NCI-H524 (cell line): ENCODE measurements around the gene IGLON5.

Experiments
- DNase-seq, 2 experiments: peaks; one replicate each; lab custom pipeline; 2025; lab: John Stamatoyannopoulos, UW

IGLON5 gene

DNA sequence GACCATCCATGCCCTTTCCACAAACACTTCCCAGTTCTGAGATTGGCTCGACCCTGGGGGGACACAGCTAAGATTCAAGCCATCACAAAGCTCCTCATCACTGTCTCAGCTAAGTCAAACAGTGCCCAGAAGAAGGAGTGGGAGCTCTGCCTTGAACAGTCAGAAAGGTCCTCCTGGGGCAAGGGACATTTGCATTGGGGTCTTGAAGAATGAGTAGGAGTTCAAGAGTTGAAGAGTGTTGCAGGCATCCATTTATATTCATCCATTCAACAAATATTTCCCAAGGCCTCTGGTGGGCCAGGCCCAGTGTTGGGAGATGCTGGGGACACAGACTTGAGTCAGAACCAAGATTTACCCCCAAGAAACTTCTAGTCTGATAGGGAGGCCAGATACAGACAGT, 6.5 kb downstream of the IGLON5 start:
- DNase-seq, result no peak

DNA sequence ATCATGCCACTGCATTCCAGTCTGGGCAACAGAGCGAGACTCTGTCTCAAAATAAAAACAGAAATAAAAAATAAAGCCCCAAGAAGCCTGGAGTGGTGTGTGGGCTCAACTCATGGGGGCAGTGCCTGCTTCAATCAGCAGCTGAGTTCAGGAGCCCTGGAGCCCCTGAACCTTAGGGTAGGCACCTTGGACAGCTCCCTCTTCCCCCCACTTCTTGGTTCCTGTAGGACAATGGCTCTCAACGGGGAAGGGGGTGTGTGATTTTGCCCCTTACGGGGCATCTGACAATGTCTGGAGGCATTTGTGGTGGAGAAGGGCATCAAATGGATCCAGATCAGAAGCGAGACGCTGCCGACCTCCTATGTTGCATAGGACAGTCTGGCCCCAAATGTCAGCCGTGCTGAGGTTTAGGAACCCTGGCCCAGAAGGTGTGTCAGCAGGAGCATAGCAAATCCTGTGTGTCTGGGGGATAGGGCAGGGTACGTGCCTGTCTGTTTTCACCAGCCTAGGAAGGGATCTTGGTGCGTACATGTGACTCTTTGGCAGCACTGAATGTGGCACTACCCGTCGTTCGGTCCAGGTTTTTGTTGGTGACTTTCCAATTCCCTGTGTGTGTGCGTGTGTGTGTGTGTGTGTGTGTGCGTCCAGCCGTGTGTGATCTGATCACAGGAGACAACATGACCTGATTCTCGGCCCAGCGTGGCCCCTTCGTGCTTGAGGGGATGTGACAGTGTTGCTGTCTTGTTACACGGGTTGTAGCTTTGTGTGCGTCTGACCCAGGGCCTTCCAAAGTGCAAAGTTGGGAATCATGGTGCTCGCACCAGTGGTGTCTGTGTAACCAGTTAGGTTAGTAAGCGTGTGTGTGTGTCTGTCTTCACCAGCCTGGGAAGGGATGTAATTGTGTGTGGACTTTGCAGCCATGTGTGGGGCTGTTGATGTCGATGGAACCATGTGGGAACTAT, 7.5 kb downstream of the IGLON5 start:
- DNase-seq, result no peak

DNA sequence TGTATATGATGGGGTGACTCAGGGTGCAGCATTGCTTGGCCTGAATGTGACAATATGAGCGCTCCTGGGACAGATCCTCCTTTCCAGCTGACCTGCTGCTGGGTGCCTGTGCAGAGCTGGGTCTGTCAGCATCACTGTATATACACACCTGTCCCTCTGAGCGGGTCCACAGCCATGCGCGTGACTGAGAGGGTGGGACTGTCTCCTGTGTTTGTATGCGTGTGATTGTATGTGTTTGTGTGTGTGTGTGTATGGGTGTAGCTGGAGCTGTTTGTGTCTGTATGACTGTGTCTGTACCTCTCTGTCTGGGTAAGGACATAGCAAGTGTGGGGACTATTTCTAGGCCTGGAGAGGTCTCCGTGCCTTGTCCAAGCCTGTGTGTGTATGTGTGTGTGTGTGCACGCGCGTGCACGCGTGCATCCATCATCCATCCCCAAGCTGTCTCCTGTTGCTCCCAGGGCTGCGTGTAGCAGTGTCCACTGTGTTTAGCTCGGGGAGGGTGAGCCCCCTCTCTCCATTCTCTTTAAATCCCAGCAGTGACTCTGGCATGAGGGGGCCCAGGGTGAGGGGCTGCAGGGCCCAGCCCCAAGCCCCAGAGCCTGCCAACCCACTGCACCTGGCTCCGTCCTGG, 8.3 kb downstream of the IGLON5 start:
- no peak for DNase-seq

DNA sequence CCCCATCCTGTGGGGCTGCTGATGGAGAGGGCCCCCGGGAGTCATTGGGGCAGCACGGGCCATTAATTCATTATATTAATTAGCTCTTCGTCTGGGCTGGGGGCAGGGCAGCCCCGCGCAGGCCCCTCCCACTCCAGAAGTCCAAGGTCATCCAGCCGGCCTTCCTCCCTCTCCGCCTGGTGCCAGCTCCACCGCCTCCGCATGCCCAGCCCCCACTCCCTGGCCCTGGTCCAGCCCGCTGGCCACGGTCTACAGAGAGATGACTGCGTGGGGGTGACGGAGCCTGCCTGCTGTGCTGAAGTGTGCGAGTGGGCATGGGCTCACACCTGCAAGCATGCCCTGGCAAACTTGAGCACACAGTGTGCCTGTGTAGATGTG, 8.8 kb downstream of the IGLON5 start:
- no peak for DNase-seq

GRCh38 chr19:51321799-51322198, 10.4 kb downstream of the IGLON5 start:
- no peak for DNase-seq

- DNase-seq, result no peak
These were observed 12.2 kb downstream of the IGLON5 start for GRCh38 chr19:51323481-51324166.

DNA sequence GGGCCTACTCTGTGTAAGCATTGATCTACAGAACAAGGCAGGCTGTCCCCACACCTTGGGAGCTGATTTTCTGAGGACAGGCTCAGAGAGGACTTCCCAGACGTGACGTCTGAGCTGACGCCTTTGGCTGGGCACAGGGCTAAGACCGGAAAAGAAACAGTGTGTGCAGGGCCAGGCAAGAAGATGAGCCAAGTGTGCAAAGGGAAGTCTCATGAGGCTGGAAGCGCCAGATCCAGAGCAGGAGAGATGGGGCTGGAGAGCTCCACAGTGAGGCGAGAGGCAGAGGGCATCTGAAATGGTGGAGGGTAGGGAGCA, 12.7 kb downstream of the IGLON5 start:
- no peak for DNase-seq

GRCh38 chr19:51325161-51325976, 13.9 kb downstream of the IGLON5 start:
- DNase-seq, result no peak

DNA sequence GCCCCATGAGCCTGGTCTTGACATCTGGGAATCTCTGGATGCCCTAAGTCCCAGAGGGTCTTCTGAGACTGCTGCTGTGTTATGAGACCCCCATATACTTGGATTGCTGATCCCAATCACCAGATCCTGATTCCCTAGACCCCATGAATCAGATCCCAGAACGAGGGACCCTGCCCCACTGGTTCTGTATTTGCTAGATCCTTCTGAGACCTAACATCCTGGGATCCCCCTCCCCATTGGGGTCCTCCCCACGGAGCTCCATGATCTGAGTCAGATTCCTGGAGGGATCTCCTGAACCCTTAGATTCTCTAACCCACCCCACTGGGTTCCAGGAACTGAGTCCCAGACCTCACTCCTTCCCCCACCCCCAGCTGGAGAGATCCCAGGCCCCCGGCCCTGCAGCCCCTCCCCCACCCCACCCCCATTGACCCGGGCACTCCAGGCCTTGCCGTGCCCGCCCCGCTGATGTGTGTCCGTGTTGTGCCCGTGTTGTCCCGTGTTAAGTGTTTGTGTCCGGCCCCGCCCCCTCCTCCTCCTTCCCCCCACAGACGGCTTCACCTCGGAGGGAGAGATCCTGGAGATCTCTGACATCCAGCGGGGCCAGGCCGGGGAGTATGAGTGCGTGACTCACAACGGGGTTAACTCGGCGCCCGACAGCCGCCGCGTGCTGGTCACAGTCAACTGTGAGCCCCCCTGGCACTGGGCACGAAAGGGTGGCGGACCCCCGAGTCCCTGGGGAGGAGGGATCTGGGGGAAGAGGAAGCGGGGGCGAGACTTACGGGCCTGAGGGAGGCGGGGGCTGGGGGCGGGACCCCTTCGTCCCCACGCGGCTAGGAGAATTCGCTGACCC, 15.0 kb downstream of the IGLON5 start:
- no peak for DNase-seq

DNA sequence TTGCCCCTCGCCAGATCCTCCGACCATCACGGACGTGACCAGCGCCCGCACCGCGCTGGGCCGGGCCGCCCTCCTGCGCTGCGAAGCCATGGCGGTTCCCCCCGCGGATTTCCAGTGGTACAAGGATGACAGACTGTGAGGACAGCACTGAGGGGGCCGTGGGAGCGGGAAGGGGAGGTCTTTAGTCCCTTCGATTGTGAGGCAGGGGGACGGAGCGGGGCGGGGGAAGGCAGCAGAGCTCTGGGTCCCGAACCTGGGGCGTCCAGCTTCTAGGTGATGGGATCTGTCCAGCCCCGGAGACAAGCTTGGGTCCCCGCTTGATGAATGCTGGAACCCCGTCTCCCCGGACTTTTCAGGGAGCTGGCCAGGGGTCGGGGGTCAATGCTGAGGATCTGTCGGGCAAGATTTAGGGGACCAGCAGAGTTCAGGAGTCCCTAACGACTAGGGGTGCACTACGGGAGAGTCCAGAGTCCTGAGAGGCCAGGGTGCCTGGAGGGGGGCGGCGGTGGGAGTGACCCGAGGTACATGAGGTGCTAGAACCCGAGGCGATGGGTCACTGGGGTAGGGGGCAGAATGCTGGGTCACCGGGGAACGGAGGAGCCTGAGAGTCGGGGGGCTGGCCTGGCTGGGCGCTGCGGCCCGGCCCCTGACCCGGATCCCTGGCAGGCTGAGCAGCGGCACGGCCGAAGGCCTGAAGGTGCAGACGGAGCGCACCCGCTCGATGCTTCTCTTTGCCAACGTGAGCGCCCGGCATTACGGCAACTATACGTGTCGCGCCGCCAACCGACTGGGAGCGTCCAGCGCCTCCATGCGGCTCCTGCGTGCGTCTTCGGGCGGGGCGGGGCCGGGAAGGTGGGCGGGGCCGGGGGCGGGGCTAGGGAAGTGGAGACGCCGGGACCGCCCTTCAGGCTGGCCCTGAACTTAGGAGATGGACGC, 15.9 kb downstream of the IGLON5 start:
- DNase-seq, result no peak

DNA sequence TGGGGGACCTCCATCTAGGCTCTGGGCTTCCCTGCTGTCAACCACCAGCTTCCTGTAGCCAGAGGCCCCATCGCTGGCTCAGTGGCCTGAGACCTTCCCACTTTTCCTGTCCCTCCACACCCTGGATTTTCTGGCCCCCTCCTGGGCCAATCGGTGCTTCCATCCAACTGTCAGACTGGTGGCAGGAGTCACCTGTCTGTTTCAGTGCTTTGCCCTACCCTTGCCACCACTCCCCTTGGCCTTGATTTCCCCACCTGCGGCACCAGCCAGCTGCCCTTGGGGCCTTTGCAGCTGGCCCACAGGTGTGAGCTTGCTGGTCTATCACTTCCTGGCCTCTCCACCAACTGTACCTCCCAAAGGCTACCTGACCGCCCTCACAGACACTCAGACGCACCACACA, 18.0 kb downstream of the IGLON5 start:
- no peak for DNase-seq

- DNase-seq, result no peak
These were observed 18.9 kb downstream of the IGLON5 start for GRCh38 chr19:51330366-51330765.

- DNase-seq, result no peak
These were observed 19.7 kb downstream of the IGLON5 start for GRCh38 chr19:51331193-51331592.

DNA sequence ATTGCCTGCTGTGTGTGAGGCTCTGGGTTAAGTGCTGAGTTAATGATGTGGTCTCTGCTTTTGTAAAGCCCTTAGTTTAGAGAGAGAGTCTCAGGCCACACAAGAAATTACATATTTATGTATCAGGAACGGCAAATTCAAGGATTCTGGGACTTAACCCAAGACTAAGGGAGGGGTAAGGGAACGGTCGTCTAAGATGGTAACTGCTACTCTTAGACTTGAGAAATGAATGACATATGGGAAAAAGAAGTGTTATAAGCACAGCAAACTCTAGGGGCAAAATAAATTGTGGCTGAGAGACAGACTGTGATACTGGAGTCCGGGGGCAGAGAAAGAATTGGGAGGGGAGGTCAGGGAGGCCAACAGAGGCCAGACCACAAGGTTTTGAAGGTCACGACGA, 20.3 kb downstream of the IGLON5 start:
- DNase-seq, result no peak

DNA sequence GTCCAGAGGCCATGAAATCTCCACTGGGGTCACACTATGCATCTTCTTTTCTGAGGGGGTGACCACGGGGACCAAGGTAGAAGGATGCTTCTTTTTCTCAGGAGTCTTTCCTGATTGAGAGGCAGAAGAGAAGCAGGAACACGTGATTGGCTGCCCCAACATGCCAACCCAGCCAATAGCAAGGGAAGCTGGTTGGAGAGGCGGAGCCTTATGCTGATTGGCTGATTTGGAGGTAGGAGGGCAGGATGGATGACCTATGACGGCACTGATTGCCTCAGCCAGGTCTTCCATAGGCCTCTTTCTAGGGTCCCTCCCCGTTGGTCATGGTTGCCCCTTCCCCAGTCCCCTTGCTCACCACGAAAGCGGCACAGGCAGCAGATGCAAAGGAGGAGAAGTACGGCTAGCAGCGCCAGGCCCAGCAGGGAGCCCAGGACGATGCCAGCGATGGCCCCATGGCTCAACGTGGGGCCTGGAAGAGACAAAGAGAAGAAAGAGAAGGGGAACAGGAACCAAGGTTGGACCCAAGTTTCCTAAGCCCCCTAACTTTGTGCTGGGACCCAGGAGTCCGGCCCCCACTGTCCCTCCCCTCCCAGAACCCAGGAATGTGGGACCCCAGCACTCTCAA, 22.5 kb downstream of the IGLON5 start:
- no peak for DNase-seq

- DNase-seq, result no peak
These were observed 25.9 kb downstream of the IGLON5 start for GRCh38 chr19:51337141-51337860.

DNA sequence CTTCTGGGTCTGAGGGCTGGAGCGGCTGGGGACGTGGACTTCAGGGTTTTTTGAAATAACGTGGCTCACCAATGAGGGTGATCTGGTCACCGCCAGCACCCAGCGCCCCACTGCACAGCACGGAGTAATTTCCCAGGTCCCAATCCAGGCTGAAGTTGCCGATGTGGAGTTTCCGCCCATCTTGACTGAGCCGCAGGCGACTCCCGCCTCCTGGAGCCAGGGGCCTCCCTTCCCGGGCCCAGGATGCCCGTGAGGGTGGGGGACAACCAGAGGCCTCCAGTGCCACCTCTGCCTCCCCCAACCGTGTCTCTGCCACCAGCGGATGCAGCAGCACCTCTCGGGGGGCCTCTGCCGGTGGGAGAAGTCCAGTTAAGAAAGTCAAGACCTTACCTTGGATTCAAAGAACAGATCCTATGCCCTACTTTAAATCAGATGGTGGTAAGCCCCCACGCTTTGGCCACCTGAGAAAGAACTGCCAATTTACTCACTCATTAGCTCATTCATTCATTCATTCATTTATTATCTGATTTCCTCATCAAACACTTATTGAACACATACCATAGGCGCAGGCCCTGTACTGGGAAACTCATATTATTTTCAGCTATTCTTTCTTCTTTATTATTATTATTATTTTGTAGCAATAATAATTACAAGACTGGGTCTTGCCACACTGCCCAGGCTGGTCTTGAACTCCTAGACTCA, 26.6 kb downstream of the IGLON5 start:
- DNase-seq, result no peak

- DNase-seq, result peak in 1 of 2 experiments; percentile 7
These were observed 27.3 kb downstream of the IGLON5 start for GRCh38 chr19:51338563-51339312.
